Neural progenitor cell (in vitro differentiated cells): Measurements from ENCODE around the gene MYL4. TPM values are rescaled to one million over a fixed set of nuclear protein-coding genes. Genes with fewer than 3 reads are reported as not detected.
"Not testable (repeated sequence)": the region's sequence is repeated elsewhere in the genome, so short reads cannot be mapped to it uniquely, and the experiment has no call there.

ENCODE experiments used
- DNase-seq: peaks from one replicate; pipeline ENCODE4 v3.0.0-alpha.2; 2016; ENCODE audit warnings: low spot score
- H2AFZ ChIP-seq: fragments of 200-600 bp; sonication (generic); replicated peaks from 2 replicates; pipeline ENCODE4 v1.6.1; 2016; ENCODE audit warnings: antibody characterized with exemption
- H3F3A ChIP-seq: fragments of 200-600 bp; sonication (generic); 2 replicates; pipeline ENCODE4 v1.6.1; 2016; ENCODE audit warnings: antibody characterized with exemption, low read depth
- H3K27ac ChIP-seq: fragments of 200-600 bp; sonication (generic); 2 replicates; pipeline ENCODE4 v1.5.1; 2016; ENCODE audit warnings: mild to moderate bottlenecking
- H3K27me3 ChIP-seq: fragments of 200-600 bp; sonication (generic); 2 replicates; pipeline ENCODE4 v1.6.1; 2016; ENCODE audit warnings: mild to moderate bottlenecking, moderate library complexity
- H3K36me3 ChIP-seq: fragments of 200-600 bp; sonication (generic); 2 replicates; pipeline ENCODE4 v1.5.1; 2016
- H3K4me1 ChIP-seq: fragments of 200-600 bp; sonication (generic); 2 replicates; pipeline ENCODE4 v1.6.1; 2016; ENCODE audit warnings: mixed run types
- H3K4me2 ChIP-seq: fragments of 200-600 bp; sonication (generic); 2 replicates; pipeline ENCODE4 v1.6.1; 2016
- H3K4me3 ChIP-seq: fragments of 200-600 bp; sonication (generic); 2 replicates; pipeline ENCODE4 v1.5.1; 2016
- H3K79me2 ChIP-seq: fragments of 200-600 bp; sonication (generic); 2 replicates; pipeline ENCODE4 v1.6.1; 2016; ENCODE audit warnings: low read depth
- H3K9ac ChIP-seq: fragments of 200-600 bp; sonication (generic); 2 replicates; pipeline ENCODE4 v1.6.1; 2016
- H3K9me3 ChIP-seq: fragments of 200-600 bp; sonication (generic); 2 replicates; pipeline ENCODE4 v1.5.1; 2016; ENCODE audit warnings: low read depth
- H4K20me1 ChIP-seq: fragments of 200-600 bp; sonication (generic); 2 replicates; pipeline ENCODE4 v1.6.1; 2016; ENCODE audit warnings: low read depth
- H3K27ac Mint-ChIP-seq: 3 replicates; pipeline ENCODE4 v1.8.0; 2021; ENCODE audit warnings: mixed read lengths
- H3K27me3 Mint-ChIP-seq: 2 replicates; pipeline ENCODE4 v1.8.0; 2022; ENCODE audit warnings: low read depth, mild to moderate bottlenecking, inconsistent platforms, moderate library complexity, mixed read lengths; ENCODE audit not compliant: insufficient read depth
- H3K36me3 Mint-ChIP-seq: 3 replicates; pipeline ENCODE4 v1.8.0; 2021; ENCODE audit warnings: mixed read lengths
- H3K4me1 Mint-ChIP-seq: 3 replicates; pipeline ENCODE4 v1.8.0; 2021; ENCODE audit warnings: mixed read lengths
- H3K4me3 Mint-ChIP-seq: 3 replicates; pipeline ENCODE4 v1.8.0; 2021; ENCODE audit warnings: mild to moderate bottlenecking, moderate library complexity, mixed read lengths
- H3K9me3 Mint-ChIP-seq: 3 replicates; pipeline ENCODE4 v1.8.0; 2020; ENCODE audit warnings: mixed read lengths
- EZH2 ChIP-seq: fragments of 200-600 bp; sonication (generic); IDR thresholded peaks from 2 replicates; pipeline ENCODE4 v1.6.1; 2017; ENCODE audit warnings: antibody characterized with exemption, mild to moderate bottlenecking, moderate library complexity
- EZH2phosphoT487 ChIP-seq: fragments of 200-600 bp; sonication (generic); IDR thresholded peaks from 2 replicates; pipeline ENCODE4 v1.6.1; 2017; ENCODE audit warnings: antibody characterized with exemption
- total RNA-seq: library from RNA; depleted of rRNA; stranded (reverse); fragments of >200 nt; gene quantifications from 2 replicates; pipeline ENCODE4 v1.2.3, GENCODE V29; 2015; ENCODE audit warnings: low replicate concordance
- TF ChIP-seq, protein P1 (sequence below): fragments of 200-600 bp; sonication (generic); IDR thresholded peaks from 2 replicates; pipeline ENCODE4 v1.5.1; 2017; ENCODE audit warnings: antibody characterized with exemption, mild to moderate bottlenecking

Gene MYL4
- total RNA-seq, 1 donor from 2014 or later, result 0.37 TPM

- Mint-ChIP-seq H3K4me3 (no peak overlapping the region), H3K27ac (no peak overlapping the region), H3K36me3 (peaks cover 25% of the 10 kb centered on the region), H3K9me3 (no peaks in the 10 kb centered on the region), H3K27me3 (no peaks in the 10 kb centered on the region), H3K4me1 (no peaks in the 10 kb centered on the region)
- Histone ChIP-seq H3K9me3 (no peaks in the 10 kb centered on the region), H3K27ac (no peak overlapping the region), H4K20me1 (peaks cover 15% of the 10 kb centered on the region), H3K4me1 (no peaks in the 10 kb centered on the region), H3K79me2 (peaks cover 17% of the 10 kb centered on the region), H3K9ac (no peak overlapping the region), H3K4me3 (no peak overlapping the region), H3K36me3 (peaks cover 8% of the 10 kb centered on the region), H3K4me2 (no peak overlapping the region), H3F3A (no peaks in the 10 kb centered on the region), H2AFZ (no peak overlapping the region), H3K27me3 (no peaks in the 10 kb centered on the region)
- no peak for DNase-seq
- TF ChIP-seq, protein P1, sequence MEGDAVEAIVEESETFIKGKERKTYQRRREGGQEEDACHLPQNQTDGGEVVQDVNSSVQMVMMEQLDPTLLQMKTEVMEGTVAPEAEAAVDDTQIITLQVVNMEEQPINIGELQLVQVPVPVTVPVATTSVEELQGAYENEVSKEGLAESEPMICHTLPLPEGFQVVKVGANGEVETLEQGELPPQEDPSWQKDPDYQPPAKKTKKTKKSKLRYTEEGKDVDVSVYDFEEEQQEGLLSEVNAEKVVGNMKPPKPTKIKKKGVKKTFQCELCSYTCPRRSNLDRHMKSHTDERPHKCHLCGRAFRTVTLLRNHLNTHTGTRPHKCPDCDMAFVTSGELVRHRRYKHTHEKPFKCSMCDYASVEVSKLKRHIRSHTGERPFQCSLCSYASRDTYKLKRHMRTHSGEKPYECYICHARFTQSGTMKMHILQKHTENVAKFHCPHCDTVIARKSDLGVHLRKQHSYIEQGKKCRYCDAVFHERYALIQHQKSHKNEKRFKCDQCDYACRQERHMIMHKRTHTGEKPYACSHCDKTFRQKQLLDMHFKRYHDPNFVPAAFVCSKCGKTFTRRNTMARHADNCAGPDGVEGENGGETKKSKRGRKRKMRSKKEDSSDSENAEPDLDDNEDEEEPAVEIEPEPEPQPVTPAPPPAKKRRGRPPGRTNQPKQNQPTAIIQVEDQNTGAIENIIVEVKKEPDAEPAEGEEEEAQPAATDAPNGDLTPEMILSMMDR, result no peak
- TF ChIP-seq EZH2phosphoT487, result no peak
Observed at GRCh38 chr17:47165137-47165536, 44.0 kb upstream of the MYL4 start.

GRCh38 chr17:47166854-47167253, 42.3 kb upstream of the MYL4 start:
- not testable (repeated sequence) for H3K27me3 ChIP-seq, H3K4me3 Mint-ChIP-seq, H3K27ac ChIP-seq, H3K27ac Mint-ChIP-seq, H2AFZ ChIP-seq, H3K4me3 ChIP-seq, H3K9me3 Mint-ChIP-seq, DNase-seq, H3F3A ChIP-seq, H3K9me3 ChIP-seq, H3K4me1 ChIP-seq, H3K4me1 Mint-ChIP-seq, H3K4me2 ChIP-seq, H3K9ac ChIP-seq, H3K27me3 Mint-ChIP-seq
- H3K79me2 ChIP-seq, result peaks cover 33% of the 10 kb centered on the region
- H3K36me3 ChIP-seq, result peaks cover 13% of the 10 kb centered on the region
- H4K20me1 ChIP-seq, result peaks cover 29% of the 10 kb centered on the region
- peaks cover 25% of the 10 kb centered on the region for H3K36me3 Mint-ChIP-seq

GRCh38 chr17:47168896-47169295, 40.3 kb upstream of the MYL4 start:
- H3F3A ChIP-seq, H3K27ac ChIP-seq, DNase-seq, H3K27me3 ChIP-seq, H3K9ac ChIP-seq, H3K4me2 ChIP-seq, H3K4me3 Mint-ChIP-seq, H3K27ac Mint-ChIP-seq, H3K4me3 ChIP-seq, H3K9me3 ChIP-seq, H3K4me1 Mint-ChIP-seq, H3K9me3 Mint-ChIP-seq, H3K4me1 ChIP-seq, H3K27me3 Mint-ChIP-seq, H2AFZ ChIP-seq: not testable (repeated sequence)
- peaks cover 53% of the 10 kb centered on the region for H3K79me2 ChIP-seq
- H3K36me3 ChIP-seq, result peaks cover 13% of the 10 kb centered on the region
- peaks cover 22% of the 10 kb centered on the region for H3K36me3 Mint-ChIP-seq
- H4K20me1 ChIP-seq, result peaks cover 41% of the 10 kb centered on the region

GRCh38 chr17:47170710-47171109, 38.4 kb upstream of the MYL4 start:
- Histone ChIP-seq H3K79me2 (peaks cover 65% of the 10 kb centered on the region), H3K27me3 (no peaks in the 10 kb centered on the region), H3K36me3 (peaks cover 9% of the 10 kb centered on the region), H3K4me1 (no peaks in the 10 kb centered on the region), H3K9ac (no peak overlapping the region), H3K4me3 (no peak overlapping the region), H3K4me2 (no peak overlapping the region), H3K27ac (no peak overlapping the region), H3F3A (no peaks in the 10 kb centered on the region), H4K20me1 (peaks cover 58% of the 10 kb centered on the region), H3K9me3 (no peaks in the 10 kb centered on the region), H2AFZ (no peak overlapping the region)
- H3K27me3 Mint-ChIP-seq, result no peaks in the 10 kb centered on the region
- TF ChIP-seq EZH2phosphoT487, result no peak
- no peak for TF ChIP-seq EZH2
- TF ChIP-seq, protein P1, result no peak
- H3K27ac Mint-ChIP-seq, result no peak overlapping the region
- no peak for DNase-seq
- H3K9me3 Mint-ChIP-seq, result no peaks in the 10 kb centered on the region
- H3K36me3 Mint-ChIP-seq, result peaks cover 23% of the 10 kb centered on the region
- H3K4me3 Mint-ChIP-seq, result no peak overlapping the region
- no peaks in the 10 kb centered on the region for H3K4me1 Mint-ChIP-seq
